Kasumi-1 (cell line): ENCODE results near the gene CHD5.
"Not testable (repeated sequence)": the region's sequence is repeated elsewhere in the genome, so short reads cannot be mapped to it uniquely, and the experiment has no call there.

ENCODE experiments used
- DNase-seq, 2 experiments: peaks; one replicate each; lab custom pipeline; 2025; lab: John Stamatoyannopoulos, UW

CHD5 gene

DNA sequence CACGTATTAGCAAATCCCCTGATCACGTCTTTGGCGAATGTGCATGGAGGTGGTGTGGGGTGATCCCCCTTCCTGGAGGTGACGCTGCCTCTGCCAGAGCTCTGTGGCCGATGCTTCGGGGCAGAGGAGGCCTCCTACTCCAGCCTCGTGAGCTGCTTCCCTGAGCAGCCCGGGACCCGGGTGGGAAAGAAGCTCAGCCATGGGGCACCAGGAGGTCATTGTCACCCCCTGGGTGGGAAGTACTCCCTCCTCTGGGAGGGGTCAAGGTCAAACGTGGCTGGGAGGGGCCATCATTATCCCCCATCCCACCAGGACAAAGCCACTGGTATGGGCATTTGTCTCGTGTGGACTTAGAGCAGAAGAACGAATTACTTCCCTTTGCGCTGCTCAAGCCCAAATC lies 93.8 kb downstream of the CHD5 start:
- no peak for DNase-seq

DNA sequence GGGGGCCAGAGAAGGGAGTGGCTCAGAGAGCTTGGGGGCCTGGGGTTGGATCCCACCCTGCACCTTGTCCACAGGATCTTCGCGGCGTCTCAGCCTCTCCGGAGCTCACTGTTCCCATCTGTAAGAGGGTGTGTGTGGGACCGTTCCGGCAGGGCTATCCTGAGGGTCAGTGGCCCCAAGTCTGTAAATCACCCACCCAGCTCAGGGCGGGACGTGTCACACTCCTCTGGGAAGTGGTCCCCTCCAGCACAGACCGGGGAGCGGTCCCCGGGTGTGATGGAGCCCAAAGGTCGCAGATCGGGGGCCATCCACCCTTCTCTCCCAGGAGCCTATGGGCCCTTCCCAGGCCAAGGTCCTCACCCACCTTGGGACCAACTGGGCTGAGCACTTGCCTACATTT lies 94.5 kb downstream of the CHD5 start:
- no peak for DNase-seq

DNA sequence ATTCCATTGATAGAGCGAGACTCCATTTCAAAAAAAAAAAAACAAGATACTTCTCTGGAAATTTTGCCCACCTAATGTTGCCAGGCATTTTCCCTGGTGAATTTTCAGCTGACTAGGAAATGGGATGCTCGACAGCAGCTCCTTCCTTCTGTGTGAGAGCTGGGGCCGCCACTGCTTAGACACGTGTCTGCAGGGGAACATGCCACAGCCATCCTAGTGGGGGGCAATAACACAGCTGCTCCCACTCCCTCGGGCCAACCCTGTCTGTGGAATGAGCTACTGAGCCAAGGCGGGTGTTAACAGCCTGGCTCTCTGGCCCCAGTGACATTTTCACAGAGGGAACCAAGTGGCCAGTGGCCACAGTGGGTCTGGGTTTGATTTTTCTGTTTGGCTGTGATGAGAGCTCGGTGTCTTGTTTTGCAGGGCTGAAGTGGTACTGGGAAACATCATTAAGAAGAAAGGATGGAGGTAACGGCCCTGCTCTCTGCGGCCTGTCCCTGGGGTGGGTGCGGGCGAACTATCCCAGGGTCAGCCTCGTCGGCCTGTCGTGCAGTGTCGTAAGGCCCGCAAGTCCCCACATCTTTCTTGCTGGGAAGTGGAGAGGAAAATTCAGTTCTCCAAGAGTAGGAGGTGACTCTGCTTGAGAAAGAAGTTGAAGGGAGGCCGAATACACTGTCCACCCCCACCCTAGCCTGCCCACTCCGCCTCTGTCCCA lies 95.2 kb downstream of the CHD5 start:
- no peak for DNase-seq

DNA sequence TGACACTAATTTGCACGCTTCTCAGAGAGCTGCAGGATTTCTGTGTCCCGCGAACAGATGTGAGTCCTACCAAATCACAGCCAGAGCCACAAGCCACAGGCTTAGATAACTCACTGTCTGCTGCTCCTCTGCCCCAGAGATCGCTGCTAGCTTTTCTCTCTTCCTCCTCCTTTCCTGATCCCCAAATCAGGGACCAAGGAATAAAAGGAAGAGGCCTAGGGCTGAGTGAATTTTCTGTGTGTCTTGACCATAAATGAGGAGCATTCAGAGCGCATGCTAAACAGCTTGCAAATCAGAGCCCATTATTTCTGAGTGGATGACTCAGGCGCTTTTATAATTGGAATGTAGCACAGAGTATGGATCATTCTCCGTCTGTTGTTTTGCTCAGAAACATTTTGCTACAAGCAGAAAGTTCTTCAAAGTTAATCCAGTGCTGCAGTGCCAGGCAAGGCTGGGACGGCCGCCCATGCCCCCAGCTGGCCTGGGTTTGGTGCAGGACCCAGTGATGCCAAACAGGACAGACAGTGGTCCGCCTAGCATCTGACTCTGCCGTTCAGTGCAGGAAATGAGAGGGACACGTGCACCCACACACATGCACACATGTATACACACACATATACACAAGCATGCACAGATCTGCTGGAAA lies 96.2 kb downstream of the CHD5 start:
- no peak for DNase-seq

- DNase-seq = no peak
These were observed 96.7 kb downstream of the CHD5 start for GRCh38 chr1:6083385-6083784.

DNA sequence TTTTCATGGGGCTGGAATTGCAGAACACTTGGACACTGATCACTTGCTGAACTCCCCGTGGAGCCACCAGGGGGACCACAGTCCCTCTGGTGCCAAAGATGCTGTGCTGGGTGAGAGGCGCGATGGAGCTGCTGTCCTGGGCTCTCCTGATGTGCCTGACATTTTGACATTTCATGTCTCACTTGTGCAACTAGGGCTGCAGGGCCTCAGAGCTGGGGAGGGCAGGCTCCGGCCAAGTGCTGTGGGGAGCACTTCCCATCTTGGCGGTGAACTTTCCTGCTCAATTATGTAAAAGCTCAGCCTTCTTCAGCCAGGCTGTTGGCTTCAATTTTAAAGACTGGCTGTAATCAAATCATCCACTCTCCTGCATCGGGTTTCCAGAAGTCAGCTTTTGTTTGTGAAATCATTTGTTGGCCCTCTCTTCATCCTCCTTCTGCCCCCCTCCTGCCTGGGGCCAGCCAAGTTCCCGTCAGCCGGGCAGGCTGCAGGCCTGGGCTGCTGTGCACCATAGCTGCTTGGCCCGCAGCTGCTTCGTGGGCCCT lies 97.6 kb downstream of the CHD5 start:
- DNase-seq = peak in 1 of 2 experiments; percentile 13

- DNase-seq = no peak
These were observed 98.2 kb downstream of the CHD5 start for GRCh38 chr1:6081901-6082300.

DNA sequence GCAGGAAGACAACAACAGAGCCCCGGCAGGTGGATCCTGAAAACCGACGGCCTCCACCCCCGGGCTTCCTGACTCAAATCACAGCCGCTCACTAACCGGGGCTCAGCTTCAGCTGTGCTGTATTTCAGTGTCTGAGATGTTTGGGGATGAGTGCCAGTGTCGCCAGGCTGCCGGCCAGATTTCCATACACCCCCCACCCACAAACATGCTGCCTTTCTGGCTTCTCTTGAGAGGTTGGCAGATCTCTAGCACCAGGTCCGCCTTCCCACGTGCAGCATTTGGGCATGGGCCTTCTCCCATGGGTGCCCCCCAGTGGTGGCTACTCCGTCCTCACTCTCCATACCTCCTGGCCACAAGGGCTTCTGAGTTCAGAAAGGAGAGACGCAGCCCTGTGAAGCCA lies 99.7 kb downstream of the CHD5 start:
- DNase-seq = no peak

- no peak for DNase-seq
These were observed 102.2 kb downstream of the CHD5 start for GRCh38 chr1:6077919-6078318.

- DNase-seq = no peak
These were observed 102.6 kb downstream of the CHD5 start for GRCh38 chr1:6077506-6077905.

DNA sequence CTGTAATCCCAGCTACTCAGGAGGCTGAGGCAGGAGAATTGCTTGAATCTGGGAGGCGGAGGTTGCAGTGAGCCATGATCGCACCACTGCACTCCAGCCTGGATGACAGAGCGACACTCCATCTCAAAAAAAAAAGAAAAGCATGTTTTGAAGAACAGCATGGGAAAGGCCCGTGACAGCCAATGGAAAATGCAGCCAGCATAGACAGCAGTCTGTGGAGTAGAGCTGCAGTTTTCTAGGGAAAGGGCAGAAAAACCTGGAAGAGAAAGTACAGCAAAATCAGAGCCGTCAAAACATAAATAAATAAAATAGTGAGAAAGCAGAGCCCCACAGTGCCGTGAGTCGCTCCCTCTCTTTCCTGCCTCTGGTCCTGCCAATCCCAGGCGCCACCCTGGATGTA lies 103.1 kb downstream of the CHD5 start:
- DNase-seq = not testable (repeated sequence)

GRCh38 chr1:6075748-6076147 lies 104.4 kb downstream of the CHD5 start:
- DNase-seq = peak in 1 of 2 experiments; percentile 4

GRCh38 chr1:6074192-6074901 lies 105.8 kb downstream of the CHD5 start:
- DNase-seq = no peak

DNA sequence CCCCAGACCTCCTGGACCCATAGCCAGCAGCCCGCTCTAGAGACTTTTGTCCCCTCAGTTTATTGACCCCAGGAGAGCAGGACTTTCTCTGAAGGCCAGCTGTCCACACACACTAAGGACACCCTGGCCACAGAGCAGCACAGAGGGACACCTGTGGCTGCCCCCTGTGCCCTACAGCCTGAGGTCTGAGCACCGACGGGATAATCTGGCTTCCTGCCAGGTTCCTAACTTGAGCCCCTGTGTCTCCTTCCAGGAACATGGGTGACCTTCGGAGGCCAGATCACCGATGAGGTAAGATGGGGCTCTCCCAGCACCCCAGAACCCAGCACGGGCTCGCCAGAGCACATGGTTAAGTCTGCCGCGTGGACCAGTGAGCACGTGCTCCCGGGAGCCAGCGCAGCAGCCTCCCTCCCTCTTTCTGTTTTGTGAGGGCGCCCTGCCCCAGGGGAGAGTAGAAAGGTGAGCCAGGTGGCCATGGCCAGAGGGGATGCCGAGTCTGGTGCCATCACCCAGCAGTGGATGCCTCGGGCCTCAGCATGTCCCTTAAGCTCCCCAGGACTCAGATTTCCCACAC lies 106.6 kb downstream of the CHD5 start:
- DNase-seq = no peak

DNA sequence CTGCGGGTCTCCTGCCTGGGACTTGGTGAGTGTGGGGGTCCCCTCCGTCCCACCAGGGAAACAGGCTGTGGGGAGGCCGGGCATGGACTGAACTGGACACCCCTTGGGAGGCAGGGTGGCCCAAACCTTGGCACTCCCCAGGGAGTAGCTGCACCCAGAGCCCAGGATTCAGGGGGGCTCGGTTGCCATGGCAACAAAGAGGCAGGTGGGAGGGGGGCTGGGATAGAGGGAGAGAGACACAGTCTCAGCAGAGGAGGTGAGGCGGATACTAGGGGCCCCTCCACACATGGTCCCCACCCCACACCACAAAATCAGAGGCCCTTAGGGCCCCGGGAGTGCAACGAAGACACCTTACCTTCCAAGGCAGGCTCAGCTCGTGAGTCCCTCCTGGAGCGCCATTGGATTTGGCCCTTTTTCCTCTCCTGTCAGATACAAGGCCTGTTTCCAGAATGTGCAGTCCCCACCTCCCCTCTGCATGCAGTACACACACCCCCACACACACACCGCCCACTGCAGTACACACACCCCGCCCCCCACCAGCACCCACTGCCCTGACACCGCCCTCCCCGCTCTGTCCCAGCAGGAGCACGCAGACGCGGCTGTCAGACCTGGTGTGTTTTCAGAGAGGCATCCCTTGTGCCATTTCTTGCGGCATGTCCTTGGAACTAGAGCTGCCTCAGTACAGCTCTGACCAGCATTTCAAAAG lies 107.2 kb downstream of the CHD5 start:
- DNase-seq = no peak

DNA sequence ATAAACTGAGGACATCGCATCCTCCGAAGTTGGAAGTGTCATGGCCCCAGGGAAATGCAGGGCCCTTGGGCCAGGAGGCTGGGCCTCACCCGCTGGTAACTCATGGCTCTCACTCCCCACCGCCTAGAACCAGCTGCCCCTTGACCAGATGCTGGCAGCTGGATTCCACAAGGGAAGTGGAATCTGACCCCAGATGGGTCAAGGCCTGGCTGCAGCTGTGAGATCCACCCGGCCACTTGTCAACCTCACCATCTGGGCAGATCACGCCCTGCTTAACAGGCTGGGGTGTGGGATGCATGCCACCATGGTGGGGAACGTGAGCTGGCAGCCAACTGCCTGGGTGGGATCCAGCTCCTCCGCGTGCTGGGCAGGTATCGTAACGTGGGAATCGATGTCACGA lies 108.9 kb downstream of the CHD5 start:
- no peak for DNase-seq

DNA sequence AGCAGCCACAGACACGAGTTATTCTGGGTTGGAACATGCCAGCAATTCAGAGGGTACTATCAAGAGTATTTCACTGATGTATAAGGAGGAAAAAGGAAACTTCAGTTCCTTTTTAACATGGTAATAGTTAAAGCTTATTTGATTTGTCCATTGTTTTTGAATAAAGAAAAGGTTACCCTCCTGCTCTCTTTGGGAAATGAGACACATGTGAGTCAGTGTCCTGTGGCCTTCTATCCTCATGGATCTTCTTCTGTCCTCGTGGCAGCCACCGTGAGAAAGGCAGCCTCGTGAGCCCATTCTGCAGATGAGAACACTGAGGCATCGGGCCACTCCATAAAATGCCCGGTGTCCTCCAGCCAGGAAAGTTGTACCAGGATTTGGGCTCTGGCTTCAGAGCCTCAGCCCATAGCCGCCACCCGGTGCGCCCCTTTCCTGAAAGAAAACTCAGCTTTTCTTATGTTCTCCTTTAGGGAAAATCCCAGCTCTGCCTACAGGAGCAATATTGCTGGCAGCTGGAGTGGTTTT lies 109.6 kb downstream of the CHD5 start:
- DNase-seq = no peak

DNA sequence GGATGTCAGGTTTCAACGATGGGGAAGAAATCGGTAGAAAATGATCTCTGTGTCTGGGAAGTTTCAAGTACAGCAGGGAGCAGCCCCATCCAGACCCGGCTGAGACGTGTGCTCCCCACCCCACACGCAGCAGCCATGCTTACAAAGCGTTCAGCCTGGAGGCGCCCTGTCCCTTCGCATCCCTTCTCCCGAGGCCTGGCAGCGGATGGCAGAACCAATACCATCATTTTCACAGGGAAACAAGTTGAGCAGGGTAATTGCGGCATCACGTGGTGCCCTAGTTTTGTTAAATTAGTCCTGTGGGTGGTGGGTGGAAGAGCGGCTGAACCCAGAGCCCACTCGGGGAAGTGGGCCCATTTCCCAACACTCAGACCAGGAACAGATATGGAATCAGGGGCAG lies 110.5 kb downstream of the CHD5 start:
- no peak for DNase-seq

- DNase-seq = no peak
These were observed 111.2 kb downstream of the CHD5 start for GRCh38 chr1:6068932-6069331.

- DNase-seq = no peak
These were observed 112.0 kb downstream of the CHD5 start for GRCh38 chr1:6068073-6068472.

GRCh38 chr1:6066680-6067079 lies 113.4 kb downstream of the CHD5 start:
- no peak for DNase-seq
